ENCODE measurements around the gene CDKAL1.

CDKAL1 gene

GRCh38 chr6:20806669-20807068 lies 272.4 kb downstream of the CDKAL1 start:
- Histone ChIP-seq H3K9me3 (peaks cover 0 to 15% (median 0%) of the 10 kb centered on the region in 3 donors), H3K27ac (no peak overlapping the region), H3K4me1 (peaks cover 4 to 45% (median 8%) of the 10 kb centered on the region in 4 donors), H3K27me3 (no peaks in the 10 kb centered on the region), H3K36me3 (peaks cover 0 to 9% (median 0%) of the 10 kb centered on the region in 3 donors), H3K4me3 (no peak overlapping the region)
- no peak for TF ChIP-seq CTCF (IDR thresholded peaks at IDR 0.05)
- DNase-seq, result no peak
- intact Hi-C loops (cut with DNase I; ENCODE audit: low total_unique reads), result no loop called here

GRCh38 chr6:20808439-20808838 lies 274.2 kb downstream of the CDKAL1 start:
- intact Hi-C loops (cut with DNase I; ENCODE audit: low total_unique reads), result no loop called here
- H3K36me3 ChIP-seq, result peaks cover 0 to 9% (median 0%) of the 10 kb centered on the region in 3 donors
- H3K9me3 ChIP-seq, result peaks cover 0 to 15% (median 0%) of the 10 kb centered on the region in 3 donors
- no peaks in the 10 kb centered on the region for H3K27me3 ChIP-seq
- peaks cover 4 to 58% (median 13%) of the 10 kb centered on the region in 4 donors for H3K4me1 ChIP-seq
- no peak for TF ChIP-seq CTCF (IDR thresholded peaks at IDR 0.05)
- peak overlapping the region in 1 of 2 donors; percentile 31 for H3K27ac ChIP-seq
- DNase-seq, result no peak
- no peak overlapping the region for H3K4me3 ChIP-seq

- H3K36me3 ChIP-seq, result peaks cover 0 to 9% (median 0%) of the 10 kb centered on the region in 3 donors
- TF ChIP-seq CTCF (IDR thresholded peaks at IDR 0.05), result no peak
- peak overlapping the region in 1 of 2 donors; percentile 31 for H3K27ac ChIP-seq
- DNase-seq, result no peak
- no peaks in the 10 kb centered on the region for H3K27me3 ChIP-seq
- H3K9me3 ChIP-seq, result peaks cover 0 to 15% (median 0%) of the 10 kb centered on the region in 3 donors
- peaks cover 4 to 57% (median 13%) of the 10 kb centered on the region in 4 donors for H3K4me1 ChIP-seq
- no peak overlapping the region for H3K4me3 ChIP-seq
- intact Hi-C loops (cut with DNase I; ENCODE audit: low total_unique reads), result no loop called here
These were observed 274.7 kb downstream of the CDKAL1 start for GRCh38 chr6:20808924-20809323.

GRCh38 chr6:20810727-20811108 lies 276.5 kb downstream of the CDKAL1 start:
- Histone ChIP-seq H3K27ac (peak overlapping the region in 1 of 2 donors; percentile 42), H3K4me3 (no peak overlapping the region), H3K36me3 (peaks cover 0 to 9% (median 0%) of the 10 kb centered on the region in 3 donors), H3K9me3 (peaks cover 0 to 15% (median 0%) of the 10 kb centered on the region in 3 donors), H3K4me1 (peaks cover 4 to 47% (median 13%) of the 10 kb centered on the region in 4 donors), H3K27me3 (no peaks in the 10 kb centered on the region)
- intact Hi-C loops (cut with DNase I; ENCODE audit: low total_unique reads), result no loop called here
- no peak for TF ChIP-seq CTCF (IDR thresholded peaks at IDR 0.05)
- no peak for DNase-seq

GRCh38 chr6:20811109-20811761 lies 277.0 kb downstream of the CDKAL1 start:
- H3K36me3 ChIP-seq, result peaks cover 0 to 5% (median 0%) of the 10 kb centered on the region in 3 donors
- peaks cover 0 to 10% (median 0%) of the 10 kb centered on the region in 3 donors for H3K9me3 ChIP-seq
- no peak for DNase-seq
- H3K4me3 ChIP-seq, result no peak overlapping the region
- H3K4me1 ChIP-seq, result peaks cover 4 to 47% (median 13%) of the 10 kb centered on the region in 4 donors
- TF ChIP-seq CTCF (IDR thresholded peaks at IDR 0.05), result no peak
- intact Hi-C loops (cut with DNase I; ENCODE audit: low total_unique reads), result no loop called here
- no peaks in the 10 kb centered on the region for H3K27me3 ChIP-seq
- peak overlapping the region; percentile 10 to 42 for H3K27ac ChIP-seq

Measured in tibial artery (tissue), 4 donors.